ENCODE results near the gene SRP68.

- no peak for TF ChIP-seq CTCF (conservative IDR thresholded peaks at IDR 0.05 in 1 of 2, IDR thresholded peaks at IDR 0.05 in 1 of 2; ENCODE audit: low read depth in 1 of 2, low read length in 2 of 2)
- TF ChIP-seq EZH2 (IDR thresholded peaks at IDR 0.05; ENCODE audit: low read length, missing control alignments), result no peak
Observed at GRCh38 chr17:75998327-75998795, 74.0 kb downstream of the SRP68 start.
